Spleen (tissue), 11 donors: ENCODE measurements around the gene AFAP1. TPM values are rescaled to one million over a fixed set of nuclear protein-coding genes. Genes with fewer than 3 reads are reported as not detected.

ENCODE experiments used
- DNase-seq: peaks from one replicate; pipeline ENCODE4 v3.0.0-alpha.2; 2020
- H3K27ac ChIP-seq, 8 donors: fragments of 200-600 bp; sonication (generic) in 7 of 8; 1 replicate in 4 of 8; 2 replicates in 4 of 8; pipeline versions ENCODE4 v1.5.0 to v1.8.0; 2016 to 2021; ENCODE audit warnings: inconsistent platforms in 4 of 8, mild to moderate bottlenecking in 4 of 8, moderate library complexity in 1 of 8
- H3K27me3 ChIP-seq, 7 donors: fragments of 200-600 bp; sonication (generic) in 6 of 7; replicated peaks in 1 of 7; 1 replicate in 4 of 7; 2 replicates in 3 of 7; pipeline versions ENCODE4 v1.5.0 to v1.8.0; 2016 to 2021; ENCODE audit warnings: inconsistent platforms in 3 of 7, mild to moderate bottlenecking in 1 of 7
- H3K36me3 ChIP-seq, 6 donors: fragments of 200-600 bp; sonication (generic) in 5 of 6; 1 replicate in 4 of 6; 2 replicates in 2 of 6; pipeline versions ENCODE4 v1.5.0 to v1.8.0; 2016 to 2021; ENCODE audit warnings: inconsistent platforms in 2 of 6
- H3K4me1 ChIP-seq, 6 donors: fragments of 200-600 bp; sonication (generic) in 5 of 6; 1 replicate in 3 of 6; 2 replicates in 3 of 6; pipeline versions ENCODE4 v1.5.0 to v1.8.0; 2016 to 2021; ENCODE audit warnings: inconsistent platforms in 3 of 6
- H3K4me3 ChIP-seq, 8 donors: fragments of 200-600 bp; sonication (generic) in 7 of 8; 1 replicate in 4 of 8; 2 replicates in 4 of 8; pipeline versions ENCODE4 v1.5.0 to v1.8.0; 2016 to 2021; ENCODE audit warnings: inconsistent platforms in 4 of 8, mild to moderate bottlenecking in 4 of 8, moderate library complexity in 2 of 8
- H3K9me3 ChIP-seq, 8 donors: fragments of 200-600 bp; sonication (generic) in 7 of 8; 1 replicate in 4 of 8; 2 replicates in 4 of 8; pipeline versions ENCODE4 v1.5.0 to v1.8.0; 2016 to 2021; ENCODE audit warnings: inconsistent platforms in 4 of 8
- POLR2A ChIP-seq, 3 donors: fragments of 450-650 bp; IDR thresholded peaks; one replicate each; pipeline ENCODE4 v1.5.1; 2017; ENCODE audit warnings: antibody characterized with exemption in 3 of 3, mild to moderate bottlenecking in 1 of 3
- POLR2AphosphoS5 ChIP-seq, 3 donors: sonication (generic); formaldehyde crosslinking; IDR thresholded peaks; one replicate each; pipeline ENCODE4 v1.5.1; 2017; ENCODE audit warnings: antibody characterized with exemption in 3 of 3
- WGBS, 5 donors: extraction: QIAGEN DNeasy Blood & Tissue Kit in 3 of 5; methylation state at CpG; one replicate each; pipeline versions ENCODE4 v1.1.5 to v1.1.7; 2013 to 2018; 5-methylcytosine and 5-hydroxymethylcytosine counted together
- intact Hi-C: fragments of 100-400 bp; cut with DNase I; formaldehyde crosslinking; loops from one replicate; pipeline ENCODE4 v1.15.0; 2023; ENCODE audit warnings: low total_unique reads
- polyA plus RNA-seq, 3 donors: library from polyadenylated mRNA; stranded (reverse); fragments of 200-250 nt; gene quantifications; one replicate each; pipeline ENCODE4 v1.2.1, GENCODE V29; 2013
- total RNA-seq, 7 donors: library from RNA; depleted of rRNA in 3 of 7; stranded (reverse); fragments of >200 nt in 3 of 7; fragmentation: NEBNext Ultra II Directional in 4 of 7; extraction: Animal tissue kit (Norgen Biotek cat#: 25700) in 4 of 7; gene quantifications; one replicate each; pipeline versions ENCODE4 v1.1.0 to v1.2.1, GENCODE V29; 2016 to 2021
- TF ChIP-seq, protein P1 (sequence below), 11 experiments: fragments of 200-600 bp in 7 of 11; fragments of 450-650 bp in 4 of 11; sonication (generic) in 4 of 11; IDR thresholded peaks in 8 of 11; conservative IDR thresholded peaks in 3 of 11; 1 replicate in 7 of 11; 2 replicates in 4 of 11; pipeline versions ENCODE4 v1.4.0 to v1.8.0; 2016 to 2021; ENCODE audit warnings: antibody characterized with exemption in 11 of 11, inconsistent platforms in 4 of 11, mild to moderate bottlenecking in 1 of 11
- donor health status: healthy with polysubstance abuse.
- donor health status: DM: no; HTN: no; CAD: no; lungs with moderate emphysema.
- donor health status: DM: no; HTN: no; CAD: no.
- donor health status: Bipolar disorder and iron deficiency.
- donor health status: healthy.
- donor health status: DM: no; HTN: no; CAD: no.
- donor health status: DM: yes; HTN: yes; CAD: no.

The AFAP1 gene
- total and polyA plus RNA-seq, 10 donors = 1.6 to 29.2 (median 12.1) TPM

- peaks cover 0 to 25% (median 8%) of the 10 kb centered on the region in 6 donors for H3K4me1 ChIP-seq
- no peak overlapping the region for H3K4me3 ChIP-seq
- no peaks in the 10 kb centered on the region for H3K27me3 ChIP-seq
- H3K9me3 ChIP-seq = no peaks in the 10 kb centered on the region
- TF ChIP-seq POLR2AphosphoS5 (IDR thresholded peaks at IDR 0.05) = no peak
- no peak for TF ChIP-seq POLR2A (IDR thresholded peaks at IDR 0.05)
- TF ChIP-seq, protein P1, sequence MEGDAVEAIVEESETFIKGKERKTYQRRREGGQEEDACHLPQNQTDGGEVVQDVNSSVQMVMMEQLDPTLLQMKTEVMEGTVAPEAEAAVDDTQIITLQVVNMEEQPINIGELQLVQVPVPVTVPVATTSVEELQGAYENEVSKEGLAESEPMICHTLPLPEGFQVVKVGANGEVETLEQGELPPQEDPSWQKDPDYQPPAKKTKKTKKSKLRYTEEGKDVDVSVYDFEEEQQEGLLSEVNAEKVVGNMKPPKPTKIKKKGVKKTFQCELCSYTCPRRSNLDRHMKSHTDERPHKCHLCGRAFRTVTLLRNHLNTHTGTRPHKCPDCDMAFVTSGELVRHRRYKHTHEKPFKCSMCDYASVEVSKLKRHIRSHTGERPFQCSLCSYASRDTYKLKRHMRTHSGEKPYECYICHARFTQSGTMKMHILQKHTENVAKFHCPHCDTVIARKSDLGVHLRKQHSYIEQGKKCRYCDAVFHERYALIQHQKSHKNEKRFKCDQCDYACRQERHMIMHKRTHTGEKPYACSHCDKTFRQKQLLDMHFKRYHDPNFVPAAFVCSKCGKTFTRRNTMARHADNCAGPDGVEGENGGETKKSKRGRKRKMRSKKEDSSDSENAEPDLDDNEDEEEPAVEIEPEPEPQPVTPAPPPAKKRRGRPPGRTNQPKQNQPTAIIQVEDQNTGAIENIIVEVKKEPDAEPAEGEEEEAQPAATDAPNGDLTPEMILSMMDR (IDR thresholded peaks at IDR 0.05 in 8 of 11, conservative IDR thresholded peaks at IDR 0.05 in 3 of 11) = no peak
- WGBS, 5 donors = 56 to 64% (median 61%) methylated on average over 7 of the region's 7 CpGs
- no peaks in the 10 kb centered on the region for H3K36me3 ChIP-seq
- intact Hi-C loops = no loop called here
- DNase-seq = no peak
- peak overlapping the region in 1 of 8 donors; percentile 4 for H3K27ac ChIP-seq
Observed at GRCh38 chr4:7902101-7902553, 37.5 kb downstream of the AFAP1 start.

GRCh38 chr4:7901311-7901885, 38.3 kb downstream of the AFAP1 start:
- peaks cover 0 to 23% (median 8%) of the 10 kb centered on the region in 6 donors for H3K4me1 ChIP-seq

GRCh38 chr4:7900334-7900909, 39.2 kb downstream of the AFAP1 start:
- no peaks in the 10 kb centered on the region for H3K27me3 ChIP-seq
- no peak overlapping the region for H3K27ac ChIP-seq
- no peak overlapping the region for H3K4me3 ChIP-seq
- intact Hi-C loops = no loop called here
- no peaks in the 10 kb centered on the region for H3K36me3 ChIP-seq
- DNase-seq = no peak
- TF ChIP-seq POLR2A (IDR thresholded peaks at IDR 0.05) (no peak), POLR2AphosphoS5 (IDR thresholded peaks at IDR 0.05) (no peak)
- TF ChIP-seq, protein P1 (IDR thresholded peaks at IDR 0.05 in 8 of 11, conservative IDR thresholded peaks at IDR 0.05 in 3 of 11) = no peak
- peaks cover 0 to 17% (median 4%) of the 10 kb centered on the region in 6 donors for H3K4me1 ChIP-seq
- 56 to 72% (median 65%) methylated on average over 8 to 9 of the region's 9 CpGs for WGBS, 5 donors
- H3K9me3 ChIP-seq = no peaks in the 10 kb centered on the region

More at GRCh38 chr4:7901311-7901885, 38.3 kb downstream of the AFAP1 start:
- 79 to 88% (median 85%) methylated on average over 13 of the region's 13 CpGs for WGBS, 5 donors
- Histone ChIP-seq H3K4me3 (no peak overlapping the region), H3K9me3 (no peaks in the 10 kb centered on the region), H3K27me3 (no peaks in the 10 kb centered on the region), H3K36me3 (no peaks in the 10 kb centered on the region), H3K27ac (no peak overlapping the region)
- no peak for TF ChIP-seq POLR2A (IDR thresholded peaks at IDR 0.05)
- TF ChIP-seq POLR2AphosphoS5 (IDR thresholded peaks at IDR 0.05) = no peak
- TF ChIP-seq, protein P1 (IDR thresholded peaks at IDR 0.05 in 8 of 11, conservative IDR thresholded peaks at IDR 0.05 in 3 of 11) = no peak
- intact Hi-C loops = no loop called here
- DNase-seq = no peak

- Histone ChIP-seq H3K36me3 (no peaks in the 10 kb centered on the region), H3K4me3 (no peak overlapping the region), H3K27ac (no peak overlapping the region), H3K27me3 (no peaks in the 10 kb centered on the region), H3K4me1 (peaks cover 0 to 7% (median 0%) of the 10 kb centered on the region in 6 donors), H3K9me3 (no peaks in the 10 kb centered on the region)
- no peak for DNase-seq
- no peak for TF ChIP-seq POLR2AphosphoS5 (IDR thresholded peaks at IDR 0.05)
- no peak for TF ChIP-seq POLR2A (IDR thresholded peaks at IDR 0.05)
- TF ChIP-seq, protein P1 (IDR thresholded peaks at IDR 0.05 in 8 of 11, conservative IDR thresholded peaks at IDR 0.05 in 3 of 11) = no peak
- 62 to 70% (median 67%) methylated on average over 9 of the region's 9 CpGs for WGBS, 5 donors
- intact Hi-C loops = no loop called here
Observed at GRCh38 chr4:7899184-7899869, 40.3 kb downstream of the AFAP1 start.
